ENCODE results near the gene LTBP4. TPM values are rescaled to one million over a fixed set of nuclear protein-coding genes. Genes with fewer than 3 reads are reported as not detected.

Gene LTBP4
- polyA plus RNA-seq, 1 donor (not counting 4 experiments of a cell fraction or from before 2014, with no cell fraction given): 29.6 TPM

- peaks cover 8% of the 10 kb centered on the region for H3K79me2 ChIP-seq (ENCODE audit: control insufficient read depth, insufficient read depth, low read length)
- dilution Hi-C loops (cut with MboI; ENCODE audit: extremely low pct_ligation_motif_present, low sequenced_read_pairs): no loop called here
- no peaks in the 10 kb centered on the region for H3K27me3 ChIP-seq (ENCODE audit: control insufficient read depth, extremely low read depth, insufficient read depth, low read length)
- H3K9me3 ChIP-seq (ENCODE audit: control insufficient read depth, low read depth, low read length): no peaks in the 10 kb centered on the region
- no peak for TF ChIP-seq EZH2 (IDR thresholded peaks at IDR 0.05; ENCODE audit: low read length)
- TF ChIP-seq, protein P1, sequence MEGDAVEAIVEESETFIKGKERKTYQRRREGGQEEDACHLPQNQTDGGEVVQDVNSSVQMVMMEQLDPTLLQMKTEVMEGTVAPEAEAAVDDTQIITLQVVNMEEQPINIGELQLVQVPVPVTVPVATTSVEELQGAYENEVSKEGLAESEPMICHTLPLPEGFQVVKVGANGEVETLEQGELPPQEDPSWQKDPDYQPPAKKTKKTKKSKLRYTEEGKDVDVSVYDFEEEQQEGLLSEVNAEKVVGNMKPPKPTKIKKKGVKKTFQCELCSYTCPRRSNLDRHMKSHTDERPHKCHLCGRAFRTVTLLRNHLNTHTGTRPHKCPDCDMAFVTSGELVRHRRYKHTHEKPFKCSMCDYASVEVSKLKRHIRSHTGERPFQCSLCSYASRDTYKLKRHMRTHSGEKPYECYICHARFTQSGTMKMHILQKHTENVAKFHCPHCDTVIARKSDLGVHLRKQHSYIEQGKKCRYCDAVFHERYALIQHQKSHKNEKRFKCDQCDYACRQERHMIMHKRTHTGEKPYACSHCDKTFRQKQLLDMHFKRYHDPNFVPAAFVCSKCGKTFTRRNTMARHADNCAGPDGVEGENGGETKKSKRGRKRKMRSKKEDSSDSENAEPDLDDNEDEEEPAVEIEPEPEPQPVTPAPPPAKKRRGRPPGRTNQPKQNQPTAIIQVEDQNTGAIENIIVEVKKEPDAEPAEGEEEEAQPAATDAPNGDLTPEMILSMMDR (optimal IDR thresholded peaks at IDR 0.05 in 1 of 3, IDR thresholded peaks at IDR 0.05 in 1 of 3, conservative IDR thresholded peaks at IDR 0.05 in 1 of 3; ENCODE audit: extremely low read depth in 1 of 3, insufficient read depth in 2 of 3, low read length in 3 of 3): no peak
- H3K36me3 ChIP-seq (ENCODE audit: control insufficient read depth in 2 of 2, extremely low read depth in 1 of 2, insufficient read depth in 2 of 2, low read length in 2 of 2): no peaks in the 10 kb centered on the region
- H3K27ac ChIP-seq (ENCODE audit: control insufficient read depth, insufficient read depth, low read length): no peak overlapping the region
- H3K4me2 ChIP-seq (ENCODE audit: control insufficient read depth, extremely low read depth, insufficient read depth, low read depth, low read length): no peak overlapping the region
- no peak overlapping the region for H3K4me3 ChIP-seq (ENCODE audit: control insufficient read depth in 2 of 3, extremely low read depth in 1 of 3, insufficient read depth in 2 of 3, low read depth in 1 of 3, low read length in 3 of 3)
- no peaks in the 10 kb centered on the region for H3K9me1 ChIP-seq (ENCODE audit: control insufficient read depth, extremely low read depth, insufficient read depth, low read length)
- H3K4me1 ChIP-seq (ENCODE audit: control insufficient read depth, extremely low read depth, insufficient read depth, low read length): peaks cover 45% of the 10 kb centered on the region
- no peaks in the 10 kb centered on the region for H4K20me1 ChIP-seq (ENCODE audit: control insufficient read depth, extremely low read depth, insufficient read depth, low read length)
- DNase-seq (ENCODE audit: low read depth, low spot score) (no peak), FAIRE-seq (no peak)
- H2AFZ ChIP-seq (ENCODE audit: control insufficient read depth, low read length): no peak overlapping the region
- no peak overlapping the region for H3K9ac ChIP-seq (ENCODE audit: control insufficient read depth, extremely low read depth, insufficient read depth, low read length)
Observed at GRCh38 chr19:40608240-40608621, 7.1 kb downstream of the LTBP4 start.

DNA sequence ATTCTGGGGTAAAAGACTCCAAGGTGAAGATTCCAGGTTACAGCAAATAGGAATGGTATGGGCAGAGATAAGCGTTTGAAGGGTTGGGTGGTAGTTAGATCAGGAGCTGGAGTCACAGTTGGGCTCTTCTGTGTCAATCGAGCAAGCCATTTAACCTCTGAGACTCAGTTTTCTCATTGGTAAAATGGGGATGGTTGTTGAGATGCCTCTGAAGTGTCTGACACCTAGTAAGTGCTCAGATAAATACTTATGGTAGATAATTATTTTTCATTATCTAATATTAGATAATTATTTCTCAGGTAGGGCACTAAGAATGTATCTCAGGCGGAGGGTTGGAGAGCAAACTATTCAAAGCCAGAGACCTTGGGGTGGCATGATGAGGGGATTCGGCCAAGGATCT lies 7.8 kb downstream of the LTBP4 start:
- no peak overlapping the region for H3K9ac ChIP-seq (ENCODE audit: control insufficient read depth, extremely low read depth, insufficient read depth, low read length)
- H3K4me2 ChIP-seq (ENCODE audit: control insufficient read depth, extremely low read depth, insufficient read depth, low read depth, low read length): peak overlapping the region; percentile 73
- no peak overlapping the region for H2AFZ ChIP-seq (ENCODE audit: control insufficient read depth, low read length)
- no peaks in the 10 kb centered on the region for H3K36me3 ChIP-seq (ENCODE audit: control insufficient read depth in 2 of 2, extremely low read depth in 1 of 2, insufficient read depth in 2 of 2, low read length in 2 of 2)
- peaks cover 42% of the 10 kb centered on the region for H3K4me1 ChIP-seq (ENCODE audit: control insufficient read depth, extremely low read depth, insufficient read depth, low read length)
- no peaks in the 10 kb centered on the region for H3K9me3 ChIP-seq (ENCODE audit: control insufficient read depth, low read depth, low read length)
- FAIRE-seq (no peak), DNase-seq (ENCODE audit: low read depth, low spot score) (no peak)
- dilution Hi-C loops (cut with MboI; ENCODE audit: extremely low pct_ligation_motif_present, low sequenced_read_pairs): no loop called here
- H3K79me2 ChIP-seq (ENCODE audit: control insufficient read depth, insufficient read depth, low read length): peaks cover 8% of the 10 kb centered on the region
- H3K27ac ChIP-seq (ENCODE audit: control insufficient read depth, insufficient read depth, low read length): no peak overlapping the region
- no peak for TF ChIP-seq EZH2 (IDR thresholded peaks at IDR 0.05; ENCODE audit: low read length)
- TF ChIP-seq, protein P1 (optimal IDR thresholded peaks at IDR 0.05 in 1 of 3, IDR thresholded peaks at IDR 0.05 in 1 of 3, conservative IDR thresholded peaks at IDR 0.05 in 1 of 3; ENCODE audit: extremely low read depth in 1 of 3, insufficient read depth in 2 of 3, low read length in 3 of 3): no peak
- no peaks in the 10 kb centered on the region for H3K27me3 ChIP-seq (ENCODE audit: control insufficient read depth, extremely low read depth, insufficient read depth, low read length)
- H4K20me1 ChIP-seq (ENCODE audit: control insufficient read depth, extremely low read depth, insufficient read depth, low read length): no peaks in the 10 kb centered on the region
- no peaks in the 10 kb centered on the region for H3K9me1 ChIP-seq (ENCODE audit: control insufficient read depth, extremely low read depth, insufficient read depth, low read length)
- peak overlapping the region in 1 of 3 experiments; percentile 65 for H3K4me3 ChIP-seq (ENCODE audit: control insufficient read depth in 2 of 3, extremely low read depth in 1 of 3, insufficient read depth in 2 of 3, low read depth in 1 of 3, low read length in 3 of 3)
